ENCODE data around the gene ADGRG7. TPM values are rescaled to one million over a fixed set of nuclear protein-coding genes. Genes with fewer than 3 reads are reported as not detected.
A peak's percentile ranks its signal among the peaks of the same experiment; 100 is the strongest.

Gene ADGRG7, protein sequence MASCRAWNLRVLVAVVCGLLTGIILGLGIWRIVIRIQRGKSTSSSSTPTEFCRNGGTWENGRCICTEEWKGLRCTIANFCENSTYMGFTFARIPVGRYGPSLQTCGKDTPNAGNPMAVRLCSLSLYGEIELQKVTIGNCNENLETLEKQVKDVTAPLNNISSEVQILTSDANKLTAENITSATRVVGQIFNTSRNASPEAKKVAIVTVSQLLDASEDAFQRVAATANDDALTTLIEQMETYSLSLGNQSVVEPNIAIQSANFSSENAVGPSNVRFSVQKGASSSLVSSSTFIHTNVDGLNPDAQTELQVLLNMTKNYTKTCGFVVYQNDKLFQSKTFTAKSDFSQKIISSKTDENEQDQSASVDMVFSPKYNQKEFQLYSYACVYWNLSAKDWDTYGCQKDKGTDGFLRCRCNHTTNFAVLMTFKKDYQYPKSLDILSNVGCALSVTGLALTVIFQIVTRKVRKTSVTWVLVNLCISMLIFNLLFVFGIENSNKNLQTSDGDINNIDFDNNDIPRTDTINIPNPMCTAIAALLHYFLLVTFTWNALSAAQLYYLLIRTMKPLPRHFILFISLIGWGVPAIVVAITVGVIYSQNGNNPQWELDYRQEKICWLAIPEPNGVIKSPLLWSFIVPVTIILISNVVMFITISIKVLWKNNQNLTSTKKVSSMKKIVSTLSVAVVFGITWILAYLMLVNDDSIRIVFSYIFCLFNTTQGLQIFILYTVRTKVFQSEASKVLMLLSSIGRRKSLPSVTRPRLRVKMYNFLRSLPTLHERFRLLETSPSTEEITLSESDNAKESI
- total RNA-seq (not detected), polyA plus RNA-seq (not detected), total RNA-seq (not detected)

DNA sequence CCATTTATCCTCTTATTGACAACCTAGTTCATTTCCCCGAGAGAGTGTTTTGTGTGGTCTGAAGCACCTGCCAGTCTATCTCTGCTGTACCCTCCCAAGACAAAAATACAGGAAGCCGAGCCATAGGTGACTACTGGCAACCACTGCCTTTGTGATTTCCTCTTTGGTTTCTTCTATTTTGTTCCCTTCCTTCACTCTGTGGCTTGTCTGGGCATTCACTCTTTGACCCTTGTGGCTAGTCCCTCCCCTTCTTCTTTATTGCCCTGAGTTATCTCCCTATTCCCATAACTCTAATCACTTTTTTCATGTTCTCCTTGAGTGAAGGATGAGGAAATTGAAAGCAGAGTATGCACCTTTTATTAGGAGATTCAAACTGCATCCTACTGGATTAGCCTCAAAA is at the start of gene ADGRG7:
TSS of gene ADGRG7 (plus strand) at position 297 of the 400 bp plus-strand sequence. CDS start 256 bp downstream, outside the sequence.
- ATAC-seq = no peak
- CTCF ChIA-PET = no interaction called here
- intact Hi-C loops (cut with micrococcal nuclease) = no loop called here
- H3K4me1 ChIP-seq (ENCODE audit: control insufficient read depth in 2 of 2, insufficient read depth in 2 of 2, low read length in 2 of 2) = no peaks in the 10 kb centered on the region
- peaks cover 0 to 4% (median 0%) of the 10 kb centered on the region in 5 donors for H3K36me3 Mint-ChIP-seq
- no peak within 1 kb of the TSS for H3K4me3 ChIP-seq (ENCODE audit: low read length)
- POLR2A ChIA-PET = no interaction called here
- no peaks in the 10 kb centered on the region for H3K9me3 ChIP-seq (ENCODE audit: control insufficient read depth in 2 of 3, low read length in 3 of 3)
- no peaks in the 10 kb centered on the region for H3K36me3 ChIP-seq (ENCODE audit: control insufficient read depth in 2 of 3, insufficient read depth in 3 of 3, low read length in 3 of 3)
- no peak within 1 kb of the TSS for H3K27ac ChIP-seq (ENCODE audit: low read depth, low read length)
- no peaks in the 10 kb centered on the region for H3K27me3 ChIP-seq (ENCODE audit: control insufficient read depth in 2 of 2, insufficient read depth in 2 of 2, low read length in 2 of 2)
- peak in 1 of 9 donors; percentile 12 for DNase-seq
- peak within 1 kb of the TSS in 3 of 9 donors; percentile 12 to 68 (median 18) for H3K27ac Mint-ChIP-seq
- peaks cover 0 to 27% (median 8%) of the 10 kb centered on the region in 7 donors for H3K4me1 Mint-ChIP-seq
- H3K27me3 Mint-ChIP-seq = peaks cover 19 to 30% (median 25%) of the 10 kb centered on the region in 5 donors
- H3K9me3 Mint-ChIP-seq = peaks cover 0 to 4% (median 0%) of the 10 kb centered on the region in 11 donors
- H3K4me3 Mint-ChIP-seq = peak within 1 kb of the TSS in 1 of 10 donors; percentile 32

DNA sequence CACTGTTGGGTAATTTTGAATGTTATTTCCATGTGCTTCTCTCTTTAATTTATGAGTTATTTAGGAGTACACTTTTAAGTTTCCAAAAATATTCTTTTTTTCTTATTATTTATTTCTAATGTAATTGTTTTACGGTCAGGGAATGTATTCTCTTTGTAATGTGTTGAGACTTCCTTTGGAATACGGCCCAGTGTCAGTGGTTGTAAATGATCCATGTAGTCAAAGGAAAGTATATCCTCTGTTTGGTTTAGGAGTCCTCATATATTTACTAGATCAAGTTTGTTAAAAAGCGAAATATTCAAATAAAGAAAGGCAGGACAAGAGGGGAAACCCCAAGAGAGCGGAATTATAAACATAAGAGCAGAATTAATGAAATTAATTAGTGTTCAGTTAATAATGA is 49.0 kb upstream of the ADGRG7 start:
- ATAC-seq (no peak), DNase-seq (no peak)
- no peaks in the 10 kb centered on the region for H3K27me3 ChIP-seq (ENCODE audit: control insufficient read depth in 2 of 2, insufficient read depth in 2 of 2, low read length in 2 of 2)
- Mint-ChIP-seq H3K4me1 (peaks cover 0 to 1% (median 0%) of the 10 kb centered on the region in 7 donors), H3K27me3 (peaks cover 0 to 4% (median 0%) of the 10 kb centered on the region in 5 donors), H3K36me3 (no peaks in the 10 kb centered on the region), H3K9me3 (no peaks in the 10 kb centered on the region), H3K4me3 (no peak overlapping the region), H3K27ac (no peak overlapping the region)
- no peaks in the 10 kb centered on the region for H3K9me3 ChIP-seq (ENCODE audit: control insufficient read depth in 2 of 3, low read length in 3 of 3)
- intact Hi-C loops (cut with micrococcal nuclease) = no loop called here
- H3K4me1 ChIP-seq (ENCODE audit: control insufficient read depth in 2 of 2, insufficient read depth in 2 of 2, low read length in 2 of 2) = no peaks in the 10 kb centered on the region
- POLR2A ChIA-PET = no interaction called here
- no peaks in the 10 kb centered on the region for H3K36me3 ChIP-seq (ENCODE audit: control insufficient read depth in 2 of 3, insufficient read depth in 3 of 3, low read length in 3 of 3)
- H3K27ac ChIP-seq (ENCODE audit: low read depth, low read length) = no peak overlapping the region
- H3K4me3 ChIP-seq (ENCODE audit: low read length) = no peak overlapping the region
- CTCF ChIA-PET = no interaction called here

DNA sequence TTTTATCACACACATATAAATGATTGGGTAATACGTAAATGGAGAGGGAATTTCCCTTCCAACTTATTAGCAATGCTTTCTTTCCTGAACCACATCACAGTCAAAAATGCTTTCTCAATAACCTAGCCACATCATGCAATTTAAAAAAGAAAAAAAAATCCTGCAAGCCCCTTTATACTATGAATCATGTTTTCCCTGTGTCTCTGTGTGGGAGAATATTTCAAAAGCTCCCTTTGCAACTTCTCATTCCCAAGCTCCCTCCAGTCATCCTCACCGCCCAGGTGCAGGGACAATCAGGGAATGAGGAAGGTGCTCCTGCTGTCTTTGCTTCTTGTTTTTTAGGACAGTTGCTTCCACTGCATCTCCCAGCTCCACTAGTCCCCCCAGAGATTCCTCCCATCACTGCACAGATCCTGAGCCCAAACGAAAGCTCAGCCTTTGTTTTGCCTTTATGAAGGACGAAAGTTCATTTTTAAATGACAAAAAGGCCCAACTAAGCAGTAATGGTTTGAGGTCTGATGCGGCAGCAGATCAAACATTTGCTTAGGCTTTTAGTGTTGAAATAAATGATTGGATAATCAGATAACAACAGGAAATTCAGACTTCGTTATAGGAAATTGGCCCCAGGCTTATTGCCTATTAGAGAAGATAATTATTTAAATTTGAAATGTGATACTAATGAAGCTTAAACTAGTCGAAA is 47.8 kb upstream of the ADGRG7 start:
- Mint-ChIP-seq H3K4me1 (peaks cover 0 to 1% (median 0%) of the 10 kb centered on the region in 7 donors), H3K9me3 (no peaks in the 10 kb centered on the region), H3K27me3 (peaks cover 0 to 4% (median 0%) of the 10 kb centered on the region in 5 donors), H3K27ac (no peak overlapping the region), H3K36me3 (no peaks in the 10 kb centered on the region), H3K4me3 (no peak overlapping the region)
- Histone ChIP-seq H3K27ac (ENCODE audit: low read depth, low read length) (no peak overlapping the region), H3K27me3 (ENCODE audit: control insufficient read depth in 2 of 2, insufficient read depth in 2 of 2, low read length in 2 of 2) (no peaks in the 10 kb centered on the region), H3K36me3 (ENCODE audit: control insufficient read depth in 2 of 3, insufficient read depth in 3 of 3, low read length in 3 of 3) (no peaks in the 10 kb centered on the region), H3K9me3 (ENCODE audit: control insufficient read depth in 2 of 3, low read length in 3 of 3) (no peaks in the 10 kb centered on the region), H3K4me3 (ENCODE audit: low read length) (no peak overlapping the region), H3K4me1 (ENCODE audit: control insufficient read depth in 2 of 2, insufficient read depth in 2 of 2, low read length in 2 of 2) (no peaks in the 10 kb centered on the region)
- ATAC-seq (no peak), DNase-seq (no peak)
- intact Hi-C loops (cut with micrococcal nuclease) = no loop called here
- POLR2A ChIA-PET = no interaction called here
- CTCF ChIA-PET = no interaction called here

DNA sequence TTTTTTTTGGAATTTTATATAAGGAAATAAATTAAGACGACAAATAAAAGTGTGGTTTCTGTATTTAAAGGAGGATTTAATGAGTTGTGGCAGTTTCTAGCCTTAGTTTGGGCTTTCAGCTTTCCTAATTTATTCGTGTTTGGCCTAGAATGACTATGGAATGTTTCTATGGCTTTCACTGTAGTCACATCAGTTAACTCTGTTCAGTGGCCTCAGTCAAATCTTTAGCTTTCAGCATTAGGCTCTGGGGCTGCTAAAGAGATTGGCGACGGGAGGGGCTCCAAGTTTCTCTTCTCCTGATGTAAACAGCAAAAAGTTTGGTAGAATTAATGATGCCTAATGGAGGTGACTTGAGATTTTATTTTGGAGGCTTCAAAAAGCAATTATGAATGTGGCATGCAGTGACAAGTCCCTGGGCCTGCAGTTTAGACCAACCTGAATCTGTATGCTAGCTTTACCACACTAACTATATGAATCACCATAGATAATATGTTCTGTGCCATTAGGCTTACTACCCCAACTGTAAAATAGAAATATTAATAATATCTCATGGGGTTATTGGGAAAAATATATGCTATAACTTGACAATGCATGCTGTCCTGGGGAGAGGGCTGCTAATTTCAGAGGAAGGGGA is 47.1 kb upstream of the ADGRG7 start:
- no peak overlapping the region for H3K4me3 ChIP-seq (ENCODE audit: low read length)
- H3K27ac Mint-ChIP-seq = no peak overlapping the region
- peaks cover 0 to 1% (median 0%) of the 10 kb centered on the region in 7 donors for H3K4me1 Mint-ChIP-seq
- DNase-seq (no peak), ATAC-seq (no peak)
- no peaks in the 10 kb centered on the region for H3K36me3 Mint-ChIP-seq
- intact Hi-C loops (cut with micrococcal nuclease) = no loop called here
- H3K36me3 ChIP-seq (ENCODE audit: control insufficient read depth in 2 of 3, insufficient read depth in 3 of 3, low read length in 3 of 3) = no peaks in the 10 kb centered on the region
- ChIA-PET CTCF (no interaction called here), POLR2A (no interaction called here)
- peaks cover 0 to 4% (median 0%) of the 10 kb centered on the region in 5 donors for H3K27me3 Mint-ChIP-seq
- no peak overlapping the region for H3K27ac ChIP-seq (ENCODE audit: low read depth, low read length)
- H3K9me3 ChIP-seq (ENCODE audit: control insufficient read depth in 2 of 3, low read length in 3 of 3) = no peaks in the 10 kb centered on the region
- H3K27me3 ChIP-seq (ENCODE audit: control insufficient read depth in 2 of 2, insufficient read depth in 2 of 2, low read length in 2 of 2) = no peaks in the 10 kb centered on the region
- no peaks in the 10 kb centered on the region for H3K9me3 Mint-ChIP-seq
- H3K4me1 ChIP-seq (ENCODE audit: control insufficient read depth in 2 of 2, insufficient read depth in 2 of 2, low read length in 2 of 2) = no peaks in the 10 kb centered on the region
- H3K4me3 Mint-ChIP-seq = no peak overlapping the region

DNA sequence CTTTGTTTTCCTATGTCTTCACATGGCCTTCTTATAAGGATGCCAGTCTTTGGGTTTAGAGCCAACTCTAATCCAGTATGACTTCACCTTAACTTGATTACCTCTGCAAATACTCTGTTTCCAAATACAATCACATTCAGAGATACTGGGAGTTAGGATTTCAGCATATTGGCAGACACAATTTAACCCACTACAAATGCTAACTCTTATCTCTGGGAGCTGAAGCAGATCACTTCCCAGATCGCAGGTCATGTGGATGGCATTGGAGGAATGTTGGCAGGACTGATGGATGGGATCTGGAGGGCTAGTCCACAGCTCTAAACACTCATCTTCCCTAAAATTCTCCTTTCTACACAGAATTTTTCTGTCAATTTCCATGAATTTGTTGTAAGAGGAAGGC is 46.2 kb upstream of the ADGRG7 start:
- Histone ChIP-seq H3K27ac (ENCODE audit: low read depth, low read length) (no peak overlapping the region), H3K36me3 (ENCODE audit: control insufficient read depth in 2 of 3, insufficient read depth in 3 of 3, low read length in 3 of 3) (no peaks in the 10 kb centered on the region), H3K9me3 (ENCODE audit: control insufficient read depth in 2 of 3, low read length in 3 of 3) (no peaks in the 10 kb centered on the region), H3K4me1 (ENCODE audit: control insufficient read depth in 2 of 2, insufficient read depth in 2 of 2, low read length in 2 of 2) (no peaks in the 10 kb centered on the region), H3K27me3 (ENCODE audit: control insufficient read depth in 2 of 2, insufficient read depth in 2 of 2, low read length in 2 of 2) (no peaks in the 10 kb centered on the region), H3K4me3 (ENCODE audit: low read length) (no peak overlapping the region)
- no peaks in the 10 kb centered on the region for H3K9me3 Mint-ChIP-seq
- intact Hi-C loops (cut with micrococcal nuclease) = no loop called here
- no peaks in the 10 kb centered on the region for H3K27me3 Mint-ChIP-seq
- ATAC-seq (no peak), DNase-seq (no peak)
- H3K4me3 Mint-ChIP-seq = no peak overlapping the region
- peaks cover 0 to 1% (median 0%) of the 10 kb centered on the region in 7 donors for H3K4me1 Mint-ChIP-seq
- H3K36me3 Mint-ChIP-seq = no peaks in the 10 kb centered on the region
- CTCF ChIA-PET = no interaction called here
- H3K27ac Mint-ChIP-seq = no peak overlapping the region
- POLR2A ChIA-PET = no interaction called here

DNA sequence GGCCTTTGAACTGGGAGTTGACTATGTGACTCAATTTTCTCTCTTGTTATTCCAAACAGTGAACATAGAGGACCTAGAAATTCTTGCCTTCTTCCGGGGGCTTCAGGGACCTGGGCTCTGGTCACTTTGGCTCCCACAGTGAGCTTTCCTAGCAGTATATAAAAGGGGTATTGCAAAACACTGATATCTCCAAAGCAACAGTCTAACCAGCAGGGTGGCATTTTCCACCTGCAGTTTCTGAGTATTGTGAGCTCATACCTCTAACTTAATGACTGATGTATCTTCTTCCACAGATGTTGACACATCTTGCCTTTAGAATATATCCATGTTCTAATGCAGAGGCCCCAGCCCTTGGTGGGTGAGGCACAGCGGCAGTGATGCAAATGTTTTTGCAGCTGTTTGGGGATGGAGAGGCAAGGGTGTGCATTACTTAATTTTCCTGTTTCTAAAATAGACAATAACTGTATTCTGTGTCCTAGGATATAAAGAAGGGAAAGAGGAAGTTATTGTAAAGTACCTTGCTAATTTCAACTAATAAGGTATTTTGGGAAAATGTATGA is 45.7 kb upstream of the ADGRG7 start:
- intact Hi-C loops (cut with micrococcal nuclease) = no loop called here
- H3K9me3 Mint-ChIP-seq = no peaks in the 10 kb centered on the region
- no peak overlapping the region for H3K27ac ChIP-seq (ENCODE audit: low read depth, low read length)
- H3K36me3 Mint-ChIP-seq = no peaks in the 10 kb centered on the region
- no peak for DNase-seq
- no peaks in the 10 kb centered on the region for H3K4me1 ChIP-seq (ENCODE audit: control insufficient read depth in 2 of 2, insufficient read depth in 2 of 2, low read length in 2 of 2)
- no peaks in the 10 kb centered on the region for H3K27me3 ChIP-seq (ENCODE audit: control insufficient read depth in 2 of 2, insufficient read depth in 2 of 2, low read length in 2 of 2)
- no peaks in the 10 kb centered on the region for H3K27me3 Mint-ChIP-seq
- ATAC-seq = no peak
- H3K9me3 ChIP-seq (ENCODE audit: control insufficient read depth in 2 of 3, low read length in 3 of 3) = no peaks in the 10 kb centered on the region
- peaks cover 0 to 1% (median 0%) of the 10 kb centered on the region in 7 donors for H3K4me1 Mint-ChIP-seq
- no peak overlapping the region for H3K27ac Mint-ChIP-seq
- H3K4me3 ChIP-seq (ENCODE audit: low read length) = no peak overlapping the region
- CTCF ChIA-PET = no interaction called here
- H3K36me3 ChIP-seq (ENCODE audit: control insufficient read depth in 2 of 3, insufficient read depth in 3 of 3, low read length in 3 of 3) = no peaks in the 10 kb centered on the region
- POLR2A ChIA-PET = no interaction called here
- H3K4me3 Mint-ChIP-seq = no peak overlapping the region
